ENCODE data around the gene MAPK8IP1.

The MAPK8IP1 gene

GRCh38 chr11:45933131-45933831 lies 47.8 kb downstream of the MAPK8IP1 start:
- peak overlapping the region in 1 of 2 experiments; percentile 23 for H3K4me3 ChIP-seq (ENCODE audit: insufficient read depth in 1 of 2, low read depth in 1 of 2, low read length in 2 of 2)
- no peak overlapping the region for H2BK5ac ChIP-seq (ENCODE audit: low read depth, low read length, poor library complexity, severe bottlenecking)
- H3K4me1 ChIP-seq (ENCODE audit: control insufficient read depth, insufficient read depth, low read depth, low read length) = peaks cover 4% of the 10 kb centered on the region
- WGBS = 86% methylated on average over 6 of the region's 15 CpGs
- H3K23ac ChIP-seq (ENCODE audit: low read length in 2 of 2) = peak overlapping the region in 1 of 2 experiments; percentile 57
- H3K27ac ChIP-seq (ENCODE audit: low read length, poor library complexity, severe bottlenecking) = no peak overlapping the region
- H3K79me1 ChIP-seq (replicated peaks; ENCODE audit: low read length, poor library complexity, severe bottlenecking) = peaks cover 11% of the 10 kb centered on the region
- H2BK12ac ChIP-seq (ENCODE audit: low read length in 2 of 2) = no peak overlapping the region
- H3K27me3 ChIP-seq (ENCODE audit: control insufficient read depth in 1 of 2, insufficient read depth in 1 of 2, low read length in 2 of 2) = no peaks in the 10 kb centered on the region
- H3K14ac ChIP-seq (ENCODE audit: low read length in 2 of 2) = no peak overlapping the region
- H2AK5ac ChIP-seq (ENCODE audit: low read length, severe bottlenecking) = no peak overlapping the region
- no peak overlapping the region for H3K4ac ChIP-seq (ENCODE audit: low read depth in 1 of 2, low read length in 2 of 2)
- no peaks in the 10 kb centered on the region for H3K9me3 ChIP-seq (ENCODE audit: control insufficient read depth, low read length)
- H2BK15ac ChIP-seq (ENCODE audit: low read depth, poor library complexity, severe bottlenecking) = no peak overlapping the region
- no peak overlapping the region for H4K8ac ChIP-seq (ENCODE audit: low read length)
- no peak overlapping the region for H2AFZ ChIP-seq (ENCODE audit: low read depth, low read length)
- H3K18ac ChIP-seq (ENCODE audit: low read depth in 1 of 2, low read length in 2 of 2) = no peak overlapping the region
- H4K91ac ChIP-seq (ENCODE audit: low read length) = no peak overlapping the region
- peak; percentile 39 for DNase-seq
- H3K9ac ChIP-seq (ENCODE audit: low read length) = no peak overlapping the region
- peaks cover 70 to 75% of the 10 kb centered on the region in 2 experiments for H3K36me3 ChIP-seq (ENCODE audit: control insufficient read depth in 1 of 2, insufficient read depth in 2 of 2, low read depth in 1 of 2, low read length in 2 of 2)
- no peak overlapping the region for H2BK120ac ChIP-seq (ENCODE audit: low read depth, low read length)
- H3K4me2 ChIP-seq (ENCODE audit: low read length, poor library complexity, severe bottlenecking) = no peak overlapping the region

GRCh38 chr11:45933846-45934579 lies 48.6 kb downstream of the MAPK8IP1 start:
- Histone ChIP-seq H3K27ac (ENCODE audit: low read length, poor library complexity, severe bottlenecking) (no peak overlapping the region), H3K4me2 (ENCODE audit: low read length, poor library complexity, severe bottlenecking) (no peak overlapping the region), H2AFZ (ENCODE audit: low read depth, low read length) (no peak overlapping the region), H3K36me3 (ENCODE audit: control insufficient read depth in 1 of 2, insufficient read depth in 2 of 2, low read depth in 1 of 2, low read length in 2 of 2) (peaks cover 71% of the 10 kb centered on the region in 2 experiments), H4K8ac (ENCODE audit: low read length) (no peak overlapping the region), H3K79me1 (replicated peaks; ENCODE audit: low read length, poor library complexity, severe bottlenecking) (peaks cover 11% of the 10 kb centered on the region), H3K9ac (ENCODE audit: low read length) (no peak overlapping the region), H3K27me3 (ENCODE audit: control insufficient read depth in 1 of 2, insufficient read depth in 1 of 2, low read length in 2 of 2) (no peaks in the 10 kb centered on the region), H3K4me1 (ENCODE audit: control insufficient read depth, insufficient read depth, low read depth, low read length) (peaks cover 4% of the 10 kb centered on the region), H3K23ac (ENCODE audit: low read length in 2 of 2) (no peak overlapping the region), H3K18ac (ENCODE audit: low read depth in 1 of 2, low read length in 2 of 2) (no peak overlapping the region), H3K4me3 (ENCODE audit: insufficient read depth in 1 of 2, low read depth in 1 of 2, low read length in 2 of 2) (no peak overlapping the region), H3K4ac (ENCODE audit: low read depth in 1 of 2, low read length in 2 of 2) (no peak overlapping the region), H2BK15ac (ENCODE audit: low read depth, poor library complexity, severe bottlenecking) (no peak overlapping the region), H4K91ac (ENCODE audit: low read length) (no peak overlapping the region), H3K14ac (ENCODE audit: low read length in 2 of 2) (no peak overlapping the region), H2BK5ac (ENCODE audit: low read depth, low read length, poor library complexity, severe bottlenecking) (no peak overlapping the region), H2BK120ac (ENCODE audit: low read depth, low read length) (no peak overlapping the region), H2AK5ac (ENCODE audit: low read length, severe bottlenecking) (no peak overlapping the region), H3K9me3 (ENCODE audit: control insufficient read depth, low read length) (no peaks in the 10 kb centered on the region), H2BK12ac (ENCODE audit: low read length in 2 of 2) (no peak overlapping the region)
- WGBS = 96% methylated on average over 21 of the region's 21 CpGs
- DNase-seq = no peak

DNA sequence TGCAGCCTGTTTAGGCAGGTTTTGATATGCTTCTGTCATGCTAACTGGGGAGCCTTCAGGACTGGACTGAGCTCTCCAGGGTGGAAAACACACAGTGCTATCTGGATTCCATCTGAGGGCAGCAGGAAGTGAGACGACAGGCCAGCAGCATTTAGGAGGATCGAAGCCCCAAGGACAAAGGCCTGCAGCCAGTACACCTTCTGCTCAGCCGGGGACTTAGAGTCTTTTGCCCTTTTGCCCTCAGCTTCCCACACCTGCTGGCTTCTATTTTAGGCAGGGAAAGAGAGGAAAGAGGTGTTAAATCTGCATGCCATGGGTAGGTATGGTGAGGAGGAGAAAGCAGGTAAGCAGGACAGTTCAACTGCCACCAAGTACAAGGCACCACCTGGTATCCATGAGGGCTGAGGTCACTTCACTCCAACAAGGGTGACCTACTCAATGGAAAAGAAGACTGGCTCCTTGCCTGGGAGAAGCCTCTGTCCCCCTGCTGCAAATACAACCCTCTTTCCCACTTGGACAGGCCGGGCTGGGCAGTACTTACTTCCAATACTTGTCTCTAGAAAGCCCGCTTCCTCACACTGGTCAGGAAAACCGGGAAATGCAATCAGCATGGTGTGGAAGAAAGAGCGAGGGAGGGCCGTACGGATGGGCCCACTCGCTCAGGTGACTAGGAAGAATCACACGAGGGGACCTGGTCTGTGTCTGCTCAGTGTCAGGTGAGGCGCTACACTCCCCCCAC lies 49.3 kb downstream of the MAPK8IP1 start:
- Histone ChIP-seq H2AFZ (ENCODE audit: low read depth, low read length) (no peak overlapping the region), H4K8ac (ENCODE audit: low read length) (no peak overlapping the region)

More for the DNA sequence above, 49.3 kb downstream of the MAPK8IP1 start:
- Histone ChIP-seq H3K79me1 (replicated peaks; ENCODE audit: low read length, poor library complexity, severe bottlenecking) (peaks cover 13% of the 10 kb centered on the region), H2BK5ac (ENCODE audit: low read depth, low read length, poor library complexity, severe bottlenecking) (no peak overlapping the region), H4K91ac (ENCODE audit: low read length) (no peak overlapping the region), H2AK5ac (ENCODE audit: low read length, severe bottlenecking) (no peak overlapping the region), H3K23ac (ENCODE audit: low read length in 2 of 2) (no peak overlapping the region), H3K4me2 (ENCODE audit: low read length, poor library complexity, severe bottlenecking) (no peak overlapping the region), H3K36me3 (ENCODE audit: control insufficient read depth in 1 of 2, insufficient read depth in 2 of 2, low read depth in 1 of 2, low read length in 2 of 2) (peaks cover 66 to 71% of the 10 kb centered on the region in 2 experiments), H2BK12ac (ENCODE audit: low read length in 2 of 2) (no peak overlapping the region), H3K4me3 (ENCODE audit: insufficient read depth in 1 of 2, low read depth in 1 of 2, low read length in 2 of 2) (no peak overlapping the region), H2BK15ac (ENCODE audit: low read depth, poor library complexity, severe bottlenecking) (no peak overlapping the region), H3K27ac (ENCODE audit: low read length, poor library complexity, severe bottlenecking) (no peak overlapping the region), H3K9ac (ENCODE audit: low read length) (no peak overlapping the region), H3K4me1 (ENCODE audit: control insufficient read depth, insufficient read depth, low read depth, low read length) (peaks cover 4% of the 10 kb centered on the region), H3K18ac (ENCODE audit: low read depth in 1 of 2, low read length in 2 of 2) (no peak overlapping the region), H3K4ac (ENCODE audit: low read depth in 1 of 2, low read length in 2 of 2) (no peak overlapping the region), H3K27me3 (ENCODE audit: control insufficient read depth in 1 of 2, insufficient read depth in 1 of 2, low read length in 2 of 2) (no peaks in the 10 kb centered on the region), H2BK120ac (ENCODE audit: low read depth, low read length) (no peak overlapping the region), H3K14ac (ENCODE audit: low read length in 2 of 2) (no peak overlapping the region), H3K9me3 (ENCODE audit: control insufficient read depth, low read length) (no peaks in the 10 kb centered on the region)
- no peak for DNase-seq
- WGBS = 88% methylated on average over 11 of the region's 12 CpGs
